GM12878 (cell line): Measurements from ENCODE around the gene POT1. TPM values are rescaled to one million over a fixed set of nuclear protein-coding genes. Genes with fewer than 3 reads are reported as not detected.
A peak's percentile ranks its signal among the peaks of the same experiment; 100 is the strongest.

Experiments used
- BCL3 ChIP-seq: IDR thresholded peaks from 2 replicates; pipeline ENCODE4 v1.6.1; 2011; ENCODE audit warnings: borderline replicate concordance, low read depth, mild to moderate bottlenecking, moderate library complexity, low read length; ENCODE audit not compliant: insufficient read depth, poor library complexity, severe bottlenecking
- CEBPZ ChIP-seq: fragments of 150-350 bp; IDR thresholded peaks from 2 replicates; pipeline ENCODE4 v1.6.1; 2016; ENCODE audit warnings: low read depth, low read length
- DPF2 ChIP-seq: fragments of 450-650 bp; IDR thresholded peaks from 2 replicates; pipeline ENCODE4 v1.6.1; 2017; ENCODE audit warnings: mild to moderate bottlenecking
- E2F8 ChIP-seq: fragments of 450-650 bp; IDR thresholded peaks from 2 replicates; pipeline ENCODE4 v1.6.1; 2018; ENCODE audit warnings: mild to moderate bottlenecking, low read depth, moderate library complexity; ENCODE audit not compliant: partially characterized antibody
- NRF1 ChIP-seq: conservative IDR thresholded peaks from 2 replicates; pipeline ENCODE4 v1.6.1; 2011; ENCODE audit warnings: mild to moderate bottlenecking, low read depth, low read length, improper control_type of control experiment
- PBX3 ChIP-seq: IDR thresholded peaks from 2 replicates; pipeline ENCODE4 v1.6.1; 2011; ENCODE audit warnings: mild to moderate bottlenecking, low read depth, low read length, moderate library complexity; ENCODE audit not compliant: insufficient replicate concordance
- POLR2A ChIP-seq: IDR thresholded peaks from 2 replicates; pipeline ENCODE4 v1.6.1; 2011; ENCODE audit warnings: low read depth, mild to moderate bottlenecking, low read length
- POLR2AphosphoS5 ChIP-seq: IDR thresholded peaks from 2 replicates; pipeline ENCODE4 v1.6.1; 2011; ENCODE audit warnings: mild to moderate bottlenecking, low read length, inconsistent platforms
- SMARCA5 ChIP-seq: fragments of 450-650 bp; IDR thresholded peaks from 2 replicates; pipeline ENCODE4 v1.6.1; 2017; ENCODE audit warnings: mild to moderate bottlenecking
- SUPT20H ChIP-seq: IDR thresholded peaks from 2 replicates; pipeline ENCODE4 v1.6.1; 2011; ENCODE audit warnings: low read depth, mild to moderate bottlenecking, low read length, moderate library complexity, borderline replicate concordance; ENCODE audit not compliant: control insufficient read depth
- TARDBP ChIP-seq: IDR thresholded peaks from 2 replicates; pipeline ENCODE4 v1.6.1; 2016; ENCODE audit warnings: borderline replicate concordance
- YY1 ChIP-seq: IDR thresholded peaks from 2 replicates; pipeline ENCODE4 v1.6.1; 2011; ENCODE audit warnings: low read depth, mild to moderate bottlenecking, low read length
- ZBTB40 ChIP-seq: fragments of 450-650 bp; IDR thresholded peaks from 2 replicates; pipeline ENCODE4 v1.6.1; 2016; ENCODE audit warnings: mild to moderate bottlenecking, moderate library complexity, borderline replicate concordance
- ZNF274 ChIP-seq: IDR thresholded peaks from one replicate; pipeline ENCODE4 v1.8.0; 2011; ENCODE audit not compliant: insufficient read length, insufficient read depth
- polyA plus RNA-seq, 11 experiments: library from polyadenylated mRNA; depleted of rRNA in 4 of 11; unstranded in 6 of 11; stranded (reverse) in 5 of 11; fragments of >200 nt; fragmentation: Nextera tagmentation in 4 of 11; fragmentation: Illumina TruSeq in 1 of 11; extraction: Ambion mirVana in 4 of 11; extraction: Trizol in 1 of 11; gene quantifications; 1 replicate in 1 of 11; 2 replicates in 10 of 11; pipeline versions ENCODE4 v1.2.1 to v1.2.3, GENCODE V29; 2011 to 2016; ENCODE audit warnings: inconsistent platforms in 2 of 11, missing spikeins in 2 of 11, low read depth in 1 of 11
- total RNA-seq, 4 experiments: library from RNA; depleted of rRNA in 3 of 4; stranded (reverse); fragments of >200 nt in 3 of 4; fragmentation: Illumina TruSeq in 1 of 4; extraction: Trizol in 1 of 4; gene quantifications; 2 replicates each; pipeline versions ENCODE4 v1.2.1 to v1.2.3, GENCODE V29; 2013 to 2021

POT1 gene
- total and polyA plus RNA-seq, 10 of the 15 experiments (the other 5 are each of a cell fraction or from before 2014, with no cell fraction given) = 16.3 to 87.0 (median 33.9) TPM

- peak; percentile 8 for TF ChIP-seq E2F8
- peak; percentile 77 for TF ChIP-seq POLR2A
- no peak for TF ChIP-seq ZNF274
- no peak for TF ChIP-seq CEBPZ
- no peak for TF ChIP-seq BCL3
- TF ChIP-seq SMARCA5 = peak; percentile 21; the same call in 1 of the 2 replicates
- peak; percentile 74 for TF ChIP-seq NRF1
- TF ChIP-seq POLR2AphosphoS5 = peak; percentile 86
- 0 out of 2 replicates have a peak, but pooled peaks have one; percentile 28 for TF ChIP-seq DPF2
- no peak for TF ChIP-seq TARDBP
- no peak for TF ChIP-seq SUPT20H
- TF ChIP-seq YY1 = peak; percentile 91
- TF ChIP-seq ZBTB40 = peak; percentile 66; the same call in 1 of the 2 replicates
- TF ChIP-seq PBX3 = peak; percentile 28
Measured at GRCh38 chr7:124929467-124930172, at the start of gene POT1 (continued).
